WTC11 (cell line): Measurements from ENCODE around the gene PRRC2B. TPM values are rescaled to one million over a fixed set of nuclear protein-coding genes. Genes with fewer than 3 reads are reported as not detected.

Experiments used
- ATAC-seq: fragments of 200-7000 bp; cut with Tn5 transposase; 2 replicates; pipeline ENCODE4 v1.10.0; 2021; ENCODE audit warnings: mild to moderate bottlenecking, moderate library complexity
- CTCF ChIA-PET: fragments of 300-600 bp; sonication (Branson Sonifier 250); formaldehyde crosslinking; loops from one replicate; lab custom pipeline; 2021; ENCODE audit warnings: antibody characterized with exemption; lab: Charles Lee
- POLR2A ChIA-PET: fragments of 350-600 bp; sonication (Branson Sonifier 250); formaldehyde crosslinking; loops from one replicate; lab custom pipeline; 2021; ENCODE audit warnings: antibody characterized with exemption; lab: Charles Lee
- DNase-seq: peaks from one replicate; pipeline ENCODE4 v3.0.0; 2021; ENCODE audit warnings: low spot score
- H3K27ac Mint-ChIP-seq: 2 replicates; pipeline ENCODE4 v1.8.0; 2021; ENCODE audit warnings: mixed read lengths
- H3K27me3 Mint-ChIP-seq: 2 replicates; pipeline ENCODE4 v1.8.0; 2021; ENCODE audit warnings: low read depth, mild to moderate bottlenecking, moderate library complexity, mixed read lengths
- H3K36me3 Mint-ChIP-seq: 2 replicates; pipeline ENCODE4 v1.8.0; 2021; ENCODE audit warnings: mixed read lengths
- H3K4me1 Mint-ChIP-seq: 2 replicates; pipeline ENCODE4 v1.8.0; 2022; ENCODE audit warnings: mixed read lengths
- H3K4me3 Mint-ChIP-seq: 2 replicates; pipeline ENCODE4 v1.8.0; 2021; ENCODE audit warnings: mild to moderate bottlenecking, moderate library complexity, mixed read lengths
- H3K9me3 Mint-ChIP-seq: 2 replicates; pipeline ENCODE4 v1.8.0; 2021; ENCODE audit warnings: mixed read lengths
- CREB1 ChIP-seq: sonication (generic); formaldehyde crosslinking; IDR thresholded peaks from 2 replicates; pipeline ENCODE4 v1.8.0; 2023; ENCODE audit warnings: mild to moderate bottlenecking, missing genetic modification reagents
- CREM ChIP-seq: sonication (generic); formaldehyde crosslinking; IDR thresholded peaks from 2 replicates; pipeline ENCODE4 v1.8.1; 2022; ENCODE audit warnings: mild to moderate bottlenecking, missing genetic modification reagents, moderate library complexity
- ELF4 ChIP-seq: sonication (generic); formaldehyde crosslinking; IDR thresholded peaks from 2 replicates; pipeline ENCODE4 v1.8.1; 2022; ENCODE audit warnings: low read depth, mild to moderate bottlenecking, moderate library complexity, missing genetic modification reagents
- EMX1 ChIP-seq: fragments of 250-450 bp; sonication (Bioruptor Pico); IDR thresholded peaks from 2 replicates; pipeline ENCODE4 v1.8.0; 2021; ENCODE audit warnings: mild to moderate bottlenecking
- FOXK1 ChIP-seq: sonication (generic); formaldehyde crosslinking; IDR thresholded peaks from 2 replicates; pipeline ENCODE4 v1.8.0; 2022; ENCODE audit warnings: mild to moderate bottlenecking, moderate library complexity, missing genetic modification reagents
- NR1H2 ChIP-seq: sonication (generic); formaldehyde crosslinking; IDR thresholded peaks from 2 replicates; pipeline ENCODE4 v1.9.0; 2021; ENCODE audit warnings: mild to moderate bottlenecking, moderate library complexity, missing genetic modification reagents
- SMAD3 ChIP-seq: sonication (generic); formaldehyde crosslinking; IDR thresholded peaks from 2 replicates; pipeline ENCODE4 v1.8.0; 2022; ENCODE audit warnings: missing genetic modification reagents, mild to moderate bottlenecking, borderline replicate concordance
- TEAD1 ChIP-seq: sonication (generic); formaldehyde crosslinking; IDR thresholded peaks from 2 replicates; pipeline ENCODE4 v1.8.0; 2022; ENCODE audit warnings: mild to moderate bottlenecking, missing genetic modification reagents
- TEAD4 ChIP-seq: sonication (generic); formaldehyde crosslinking; IDR thresholded peaks from 2 replicates; pipeline ENCODE4 v1.8.0; 2022; ENCODE audit warnings: mild to moderate bottlenecking, missing genetic modification reagents
- ZNF396 ChIP-seq: fragments of 250-450 bp; sonication (Bioruptor Pico); IDR thresholded peaks from 2 replicates; pipeline ENCODE4 v1.8.0; 2021; ENCODE audit warnings: mild to moderate bottlenecking, moderate library complexity, borderline replicate concordance
- total RNA-seq: library from RNA; stranded (reverse); gene quantifications from 3 replicates; pipeline ENCODE4 v1.2.3, GENCODE V29; 2021
- TF ChIP-seq, protein P1 (sequence below): sonication (generic); formaldehyde crosslinking; IDR thresholded peaks from 2 replicates; pipeline ENCODE4 v1.8.1; 2022; ENCODE audit warnings: mild to moderate bottlenecking, moderate library complexity, missing genetic modification reagents
- TF ChIP-seq, protein P2 (sequence below): fragments of 250-450 bp; sonication (Bioruptor Pico); IDR thresholded peaks from 2 replicates; pipeline ENCODE4 v1.8.0; 2021; ENCODE audit warnings: mild to moderate bottlenecking
- TF ChIP-seq, protein P3 (sequence below): fragments of 200-600 bp; IDR thresholded peaks from 2 replicates; pipeline ENCODE4 v1.8.0; 2022; ENCODE audit warnings: antibody characterized with exemption
- TF ChIP-seq, protein P4 (sequence below): sonication (generic); formaldehyde crosslinking; IDR thresholded peaks from 2 replicates; pipeline ENCODE4 v1.8.1; 2023; ENCODE audit warnings: mild to moderate bottlenecking, moderate library complexity, missing genetic modification reagents
- TF ChIP-seq, protein P5 (sequence below): sonication (generic); formaldehyde crosslinking; IDR thresholded peaks from 2 replicates; pipeline ENCODE4 v1.8.0; 2022; ENCODE audit warnings: missing genetic modification reagents

Gene PRRC2B
- total RNA-seq, 1 experiment from 2014 or later = 272 TPM

DNA sequence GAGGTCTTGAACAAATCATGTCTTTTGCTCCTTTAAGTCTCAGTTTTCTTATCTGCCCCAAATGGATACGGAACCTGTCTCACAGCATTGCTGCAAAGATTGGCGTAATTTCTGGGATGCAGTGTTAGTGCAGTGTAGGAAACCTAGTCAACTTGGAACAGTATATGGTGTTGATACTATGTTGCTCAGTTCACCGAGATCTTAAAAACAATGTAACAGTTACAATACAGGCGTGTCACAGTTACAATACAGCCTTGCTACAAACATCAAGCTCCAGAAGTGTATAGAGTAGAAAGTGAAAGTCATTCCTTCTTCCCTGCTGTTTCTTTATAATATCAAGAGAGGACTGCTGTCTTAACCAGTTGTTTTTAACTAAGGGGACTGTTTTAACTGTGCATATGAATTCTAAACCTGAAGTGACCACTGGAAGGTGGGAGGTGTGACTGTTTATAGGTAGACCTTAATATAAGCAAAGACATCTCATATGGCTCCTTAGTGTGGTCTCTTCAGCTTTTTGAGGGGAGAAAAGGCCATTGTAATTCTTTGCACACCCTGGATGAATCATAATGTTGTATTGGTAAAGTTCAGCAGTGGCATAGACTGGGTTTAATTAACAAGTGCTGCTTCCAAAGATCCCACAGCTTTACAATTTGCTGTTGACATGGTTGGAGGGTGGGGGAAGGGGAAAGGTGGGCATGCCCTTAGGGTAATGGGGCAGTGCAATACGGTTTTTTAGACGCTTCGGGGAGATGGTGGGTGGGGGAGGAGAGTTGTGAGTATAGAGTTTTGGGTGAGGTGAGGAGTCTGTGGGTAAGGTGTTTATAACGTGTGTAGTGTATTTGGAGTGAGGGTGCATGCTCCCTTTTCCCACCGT is 12.9 kb downstream of the PRRC2B start (continued):
- no peak for TF ChIP-seq TEAD4 (CRISPR knock-in tag)
- TF ChIP-seq NR1H2 (CRISPR knock-in tag) = no peak
- TF ChIP-seq, protein P1, sequence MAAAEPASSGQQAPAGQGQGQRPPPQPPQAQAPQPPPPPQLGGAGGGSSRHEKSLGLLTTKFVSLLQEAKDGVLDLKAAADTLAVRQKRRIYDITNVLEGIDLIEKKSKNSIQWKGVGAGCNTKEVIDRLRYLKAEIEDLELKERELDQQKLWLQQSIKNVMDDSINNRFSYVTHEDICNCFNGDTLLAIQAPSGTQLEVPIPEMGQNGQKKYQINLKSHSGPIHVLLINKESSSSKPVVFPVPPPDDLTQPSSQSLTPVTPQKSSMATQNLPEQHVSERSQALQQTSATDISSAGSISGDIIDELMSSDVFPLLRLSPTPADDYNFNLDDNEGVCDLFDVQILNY (CRISPR knock-in tag) = no peak
- TF ChIP-seq FOXK1 (CRISPR knock-in tag) = no peak
- TF ChIP-seq EMX1 (CRISPR knock-in tag) = no peak
- no peak for TF ChIP-seq ZNF396 (CRISPR knock-in tag)
- TF ChIP-seq, protein P2, sequence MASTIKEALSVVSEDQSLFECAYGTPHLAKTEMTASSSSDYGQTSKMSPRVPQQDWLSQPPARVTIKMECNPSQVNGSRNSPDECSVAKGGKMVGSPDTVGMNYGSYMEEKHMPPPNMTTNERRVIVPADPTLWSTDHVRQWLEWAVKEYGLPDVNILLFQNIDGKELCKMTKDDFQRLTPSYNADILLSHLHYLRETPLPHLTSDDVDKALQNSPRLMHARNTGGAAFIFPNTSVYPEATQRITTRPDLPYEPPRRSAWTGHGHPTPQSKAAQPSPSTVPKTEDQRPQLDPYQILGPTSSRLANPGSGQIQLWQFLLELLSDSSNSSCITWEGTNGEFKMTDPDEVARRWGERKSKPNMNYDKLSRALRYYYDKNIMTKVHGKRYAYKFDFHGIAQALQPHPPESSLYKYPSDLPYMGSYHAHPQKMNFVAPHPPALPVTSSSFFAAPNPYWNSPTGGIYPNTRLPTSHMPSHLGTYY = no peak
- TF ChIP-seq ELF4 = no peak
- TF ChIP-seq TEAD1 (CRISPR knock-in tag) = no peak

DNA sequence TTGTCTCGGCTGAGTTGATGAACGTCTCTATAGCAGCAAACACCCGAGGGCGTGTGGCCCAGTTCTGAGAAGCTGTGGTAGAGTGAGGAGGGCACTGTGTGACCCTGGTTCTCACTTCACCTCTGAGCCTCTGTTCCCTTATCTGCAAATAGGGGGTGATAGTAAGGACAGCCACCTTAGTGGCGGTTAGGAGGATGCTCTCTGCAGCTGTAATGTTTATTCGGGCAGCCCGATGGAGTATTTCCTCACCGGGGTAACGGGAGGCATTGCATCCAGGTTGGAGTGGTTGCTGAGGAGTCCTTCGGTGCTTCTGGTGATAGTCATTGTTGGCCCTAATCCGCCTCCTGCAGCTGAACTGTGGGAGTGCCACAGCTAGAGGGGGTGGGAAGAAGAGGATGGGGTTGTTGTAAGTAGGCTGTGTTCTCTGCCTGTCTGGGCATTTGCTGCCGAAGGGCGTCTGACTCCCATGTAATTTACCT is 13.9 kb downstream of the PRRC2B start:
- DNase-seq (peak; percentile 67), ATAC-seq (peak; percentile 68)
- Mint-ChIP-seq H3K27ac (peak overlapping the region; percentile 99), H3K36me3 (peaks cover 13% of the 10 kb centered on the region), H3K4me3 (peak overlapping the region; percentile 51), H3K27me3 (no peaks in the 10 kb centered on the region), H3K4me1 (peaks cover 87% of the 10 kb centered on the region), H3K9me3 (peaks cover 3% of the 10 kb centered on the region; the same call in 1 of the 2 replicates)
- ChIA-PET POLR2A (interaction anchor here (0.6 to 2.5 kb wide), 5 partner anchors 13 to 58 kb away, joined by 3 to 6 read pairs (median 3); no protein-coding TSS in a partner anchor), CTCF (interaction anchor here (0.8 to 8.8 kb wide), 11 partner anchors 10 to 71 kb away, joined by 3 to 72 read pairs (median 4); no protein-coding TSS in a partner anchor)
- TF ChIP-seq, protein P3, sequence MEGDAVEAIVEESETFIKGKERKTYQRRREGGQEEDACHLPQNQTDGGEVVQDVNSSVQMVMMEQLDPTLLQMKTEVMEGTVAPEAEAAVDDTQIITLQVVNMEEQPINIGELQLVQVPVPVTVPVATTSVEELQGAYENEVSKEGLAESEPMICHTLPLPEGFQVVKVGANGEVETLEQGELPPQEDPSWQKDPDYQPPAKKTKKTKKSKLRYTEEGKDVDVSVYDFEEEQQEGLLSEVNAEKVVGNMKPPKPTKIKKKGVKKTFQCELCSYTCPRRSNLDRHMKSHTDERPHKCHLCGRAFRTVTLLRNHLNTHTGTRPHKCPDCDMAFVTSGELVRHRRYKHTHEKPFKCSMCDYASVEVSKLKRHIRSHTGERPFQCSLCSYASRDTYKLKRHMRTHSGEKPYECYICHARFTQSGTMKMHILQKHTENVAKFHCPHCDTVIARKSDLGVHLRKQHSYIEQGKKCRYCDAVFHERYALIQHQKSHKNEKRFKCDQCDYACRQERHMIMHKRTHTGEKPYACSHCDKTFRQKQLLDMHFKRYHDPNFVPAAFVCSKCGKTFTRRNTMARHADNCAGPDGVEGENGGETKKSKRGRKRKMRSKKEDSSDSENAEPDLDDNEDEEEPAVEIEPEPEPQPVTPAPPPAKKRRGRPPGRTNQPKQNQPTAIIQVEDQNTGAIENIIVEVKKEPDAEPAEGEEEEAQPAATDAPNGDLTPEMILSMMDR = no peak
- TF ChIP-seq CREM = 0 out of 2 replicates have a peak, but pooled peaks have one; percentile 26
- TF ChIP-seq, protein P4, sequence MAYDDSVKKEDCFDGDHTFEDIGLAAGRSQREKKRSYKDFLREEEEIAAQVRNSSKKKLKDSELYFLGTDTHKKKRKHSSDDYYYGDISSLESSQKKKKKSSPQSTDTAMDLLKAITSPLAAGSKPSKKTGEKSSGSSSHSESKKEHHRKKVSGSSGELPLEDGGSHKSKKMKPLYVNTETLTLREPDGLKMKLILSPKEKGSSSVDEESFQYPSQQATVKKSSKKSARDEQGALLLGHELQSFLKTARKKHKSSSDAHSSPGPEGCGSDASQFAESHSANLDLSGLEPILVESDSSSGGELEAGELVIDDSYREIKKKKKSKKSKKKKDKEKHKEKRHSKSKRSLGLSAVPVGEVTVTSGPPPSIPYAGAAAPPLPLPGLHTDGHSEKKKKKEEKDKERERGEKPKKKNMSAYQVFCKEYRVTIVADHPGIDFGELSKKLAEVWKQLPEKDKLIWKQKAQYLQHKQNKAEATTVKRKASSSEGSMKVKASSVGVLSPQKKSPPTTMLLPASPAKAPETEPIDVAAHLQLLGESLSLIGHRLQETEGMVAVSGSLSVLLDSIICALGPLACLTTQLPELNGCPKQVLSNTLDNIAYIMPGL = 0 out of 2 replicates have a peak, but pooled peaks have one; percentile 35

DNA sequence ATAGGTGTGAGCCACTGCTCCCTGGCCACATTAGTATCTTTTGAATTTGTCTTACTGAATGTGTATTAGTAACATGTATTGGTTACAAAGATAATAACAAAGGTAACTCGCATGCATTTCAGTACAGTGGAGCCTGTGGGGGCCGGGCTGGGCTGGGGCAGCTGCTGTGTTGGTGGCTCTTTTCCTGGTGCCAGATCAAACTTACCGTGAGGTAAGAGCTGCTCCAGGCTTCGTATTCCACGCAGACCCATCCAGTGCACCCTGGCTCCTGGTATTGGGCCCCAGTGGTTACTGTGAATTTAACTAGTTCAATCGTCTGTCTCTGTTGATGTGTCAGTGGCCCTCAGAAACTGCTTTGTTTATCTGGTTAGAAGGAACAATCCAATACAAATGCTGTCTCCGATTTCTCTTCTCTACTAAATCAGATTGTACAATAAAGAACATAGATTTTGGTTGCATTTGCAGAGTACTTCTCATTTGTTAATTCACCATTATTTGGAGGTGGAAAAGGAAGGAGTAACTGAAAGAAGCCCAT is 15.6 kb downstream of the PRRC2B start:
- Mint-ChIP-seq H3K36me3 (peaks cover 29% of the 10 kb centered on the region), H3K27ac (peak overlapping the region; percentile 92), H3K4me1 (peaks cover 77% of the 10 kb centered on the region), H3K4me3 (no peak overlapping the region), H3K27me3 (no peaks in the 10 kb centered on the region), H3K9me3 (peaks cover 16% of the 10 kb centered on the region)
- CTCF ChIA-PET = interaction anchor here (8.8 kb wide), 1 partner anchor 60 kb away, joined by 72 read pairs; no protein-coding TSS in a partner anchor
- TF ChIP-seq SMAD3 (CRISPR knock-in tag) = no peak
- TF ChIP-seq, protein P5, sequence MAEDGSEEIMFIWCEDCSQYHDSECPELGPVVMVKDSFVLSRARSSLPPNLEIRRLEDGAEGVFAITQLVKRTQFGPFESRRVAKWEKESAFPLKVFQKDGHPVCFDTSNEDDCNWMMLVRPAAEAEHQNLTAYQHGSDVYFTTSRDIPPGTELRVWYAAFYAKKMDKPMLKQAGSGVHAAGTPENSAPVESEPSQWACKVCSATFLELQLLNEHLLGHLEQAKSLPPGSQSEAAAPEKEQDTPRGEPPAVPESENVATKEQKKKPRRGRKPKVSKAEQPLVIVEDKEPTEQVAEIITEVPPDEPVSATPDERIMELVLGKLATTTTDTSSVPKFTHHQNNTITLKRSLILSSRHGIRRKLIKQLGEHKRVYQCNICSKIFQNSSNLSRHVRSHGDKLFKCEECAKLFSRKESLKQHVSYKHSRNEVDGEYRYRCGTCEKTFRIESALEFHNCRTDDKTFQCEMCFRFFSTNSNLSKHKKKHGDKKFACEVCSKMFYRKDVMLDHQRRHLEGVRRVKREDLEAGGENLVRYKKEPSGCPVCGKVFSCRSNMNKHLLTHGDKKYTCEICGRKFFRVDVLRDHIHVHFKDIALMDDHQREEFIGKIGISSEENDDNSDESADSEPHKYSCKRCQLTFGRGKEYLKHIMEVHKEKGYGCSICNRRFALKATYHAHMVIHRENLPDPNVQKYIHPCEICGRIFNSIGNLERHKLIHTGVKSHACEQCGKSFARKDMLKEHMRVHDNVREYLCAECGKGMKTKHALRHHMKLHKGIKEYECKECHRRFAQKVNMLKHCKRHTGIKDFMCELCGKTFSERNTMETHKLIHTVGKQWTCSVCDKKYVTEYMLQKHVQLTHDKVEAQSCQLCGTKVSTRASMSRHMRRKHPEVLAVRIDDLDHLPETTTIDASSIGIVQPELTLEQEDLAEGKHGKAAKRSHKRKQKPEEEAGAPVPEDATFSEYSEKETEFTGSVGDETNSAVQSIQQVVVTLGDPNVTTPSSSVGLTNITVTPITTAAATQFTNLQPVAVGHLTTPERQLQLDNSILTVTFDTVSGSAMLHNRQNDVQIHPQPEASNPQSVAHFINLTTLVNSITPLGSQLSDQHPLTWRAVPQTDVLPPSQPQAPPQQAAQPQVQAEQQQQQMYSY (CRISPR knock-in tag) = no peak
- TF ChIP-seq CREB1 = no peak
- TF ChIP-seq, protein P4 = no peak
- ATAC-seq = no peak
- no peak for DNase-seq
- POLR2A ChIA-PET = no interaction called here
